Fibroblast of skin of left biceps (primary cell): ENCODE measurements around the gene MED15.
"Not testable (repeated sequence)": the region's sequence is repeated elsewhere in the genome, so short reads cannot be mapped to it uniquely, and the experiment has no call there.

Source experiments
- DNase-seq, 2 experiments: peaks; one replicate each; pipeline ENCODE4 v3.0.0-alpha.2; 2013; ENCODE audit warnings: low read depth in 2 of 2

MED15 gene

GRCh38 chr22:20531404-20532201 is 24.2 kb downstream of the MED15 start:
- DNase-seq = peak; percentile 30 to 36

GRCh38 chr22:20532256-20532993 is 25.0 kb downstream of the MED15 start:
- no peak for DNase-seq

DNA sequence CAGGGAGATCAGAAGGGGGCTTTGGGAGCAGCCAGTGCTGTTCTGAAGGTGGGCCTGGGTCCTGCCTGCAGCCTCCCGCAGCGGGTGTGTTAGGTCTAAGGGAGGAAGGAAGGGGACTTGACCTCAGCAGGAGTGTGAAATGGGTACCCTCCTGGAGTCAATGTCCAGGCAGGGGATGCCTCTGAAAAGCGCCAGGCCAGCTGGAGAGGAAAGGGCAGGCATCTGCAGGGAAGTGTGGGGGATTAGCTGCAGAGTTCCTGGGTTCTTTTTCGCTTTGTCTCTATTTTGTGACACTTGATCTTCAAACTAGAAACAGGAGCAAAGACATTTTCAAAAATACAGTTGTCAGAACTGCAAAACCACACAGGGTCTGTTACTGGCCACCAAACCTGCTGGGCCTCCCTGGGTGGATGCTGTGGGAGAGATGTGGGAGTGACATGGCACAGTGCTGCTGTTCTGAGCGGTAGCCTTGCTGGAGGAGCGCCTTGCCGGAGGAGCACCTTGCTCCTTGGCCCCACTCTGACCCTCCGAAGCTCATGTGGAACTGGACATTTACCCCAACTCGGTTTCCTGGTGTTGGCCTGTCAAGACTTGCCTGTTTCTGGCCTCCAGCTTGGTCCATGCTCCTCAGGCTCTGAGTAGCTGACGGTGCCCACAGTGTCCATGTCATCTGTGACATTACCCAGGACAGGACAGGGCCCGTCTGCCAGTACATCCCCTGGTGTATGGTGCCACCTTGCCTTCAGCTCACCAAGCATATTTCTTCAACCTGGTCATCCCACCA is 25.9 kb downstream of the MED15 start:
- no peak for DNase-seq

GRCh38 chr22:20533879-20534265 is 26.5 kb downstream of the MED15 start:
- DNase-seq = no peak

- DNase-seq = no peak
These were observed 29.3 kb downstream of the MED15 start for GRCh38 chr22:20536590-20537324.

DNA sequence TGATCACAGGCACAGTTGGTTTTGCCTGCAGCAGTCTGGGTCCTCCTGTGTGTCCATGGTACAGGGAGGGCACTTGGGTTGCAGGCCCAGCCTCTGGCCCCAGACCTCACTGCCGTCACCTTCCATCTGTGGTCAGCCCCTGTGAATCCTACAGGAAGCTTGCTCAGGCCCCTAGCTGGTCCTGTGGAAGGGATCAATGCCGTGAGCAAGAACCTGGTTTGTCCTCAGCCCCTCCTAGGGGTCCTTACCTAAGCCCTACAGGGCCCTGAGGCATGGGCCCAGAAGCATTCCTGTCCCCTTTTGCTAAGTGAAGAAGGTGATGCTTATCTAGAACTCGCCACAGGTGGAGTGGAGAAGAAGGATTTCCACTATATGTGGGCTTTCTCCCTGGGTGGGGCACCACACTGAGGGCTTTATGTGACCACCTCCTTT is 29.9 kb downstream of the MED15 start:
- no peak for DNase-seq

DNA sequence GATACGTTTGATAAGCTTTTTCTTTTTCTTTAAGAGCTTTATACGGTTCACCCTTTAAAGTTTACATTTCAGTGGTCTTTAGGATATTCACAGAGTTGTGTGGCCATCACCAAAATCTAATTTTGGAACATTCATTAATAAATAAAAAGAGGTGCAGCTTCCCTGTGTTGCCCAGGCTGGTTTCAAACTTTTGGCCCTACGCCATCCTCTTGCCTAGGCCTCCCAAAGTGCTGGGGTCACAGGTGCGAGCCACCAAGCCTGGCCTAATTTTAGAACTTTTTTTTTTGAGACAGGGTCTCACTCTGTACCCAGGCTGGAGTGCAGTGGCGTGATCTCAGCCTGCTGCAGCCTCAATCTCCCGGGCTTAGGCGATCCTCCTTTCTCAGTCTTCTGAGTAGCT is 30.6 kb downstream of the MED15 start:
- no peak for DNase-seq

DNA sequence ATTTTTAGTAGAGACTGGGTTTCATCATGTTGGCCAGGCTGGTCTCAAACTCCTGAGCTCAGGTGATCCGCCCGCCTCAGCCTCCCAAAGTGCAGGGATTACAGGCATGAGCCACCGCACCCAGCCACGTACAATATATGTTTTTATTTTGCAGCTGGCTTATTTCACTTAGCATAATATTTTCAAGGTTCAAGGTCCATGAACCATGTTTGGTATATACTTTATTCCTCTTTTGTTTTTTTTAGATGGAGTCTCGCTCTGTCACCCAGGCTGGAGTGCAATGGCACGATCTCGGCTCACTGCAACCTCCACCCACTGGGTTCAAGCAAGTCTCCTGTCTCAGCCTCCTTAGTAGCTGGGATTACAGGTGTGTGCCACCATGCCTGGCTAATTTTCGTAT is 31.5 kb downstream of the MED15 start:
- not testable (repeated sequence) for DNase-seq

DNA sequence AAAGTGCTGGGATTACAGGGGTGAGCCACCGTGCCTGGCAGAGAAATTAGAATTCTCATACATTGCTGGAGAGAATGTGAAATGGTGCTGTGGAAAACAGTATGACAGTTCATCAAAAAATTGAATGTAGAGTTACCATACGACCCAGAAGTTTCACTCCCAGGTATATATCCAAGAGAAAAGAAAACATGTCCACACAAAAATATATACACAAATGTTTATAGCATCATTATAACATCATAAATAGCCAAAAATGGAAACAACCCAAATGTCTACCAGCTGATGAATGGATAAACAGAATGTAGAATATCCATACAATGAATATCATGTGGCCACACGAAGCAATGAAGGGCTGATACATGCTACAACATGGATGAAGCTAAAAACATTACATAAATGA is 34.6 kb downstream of the MED15 start:
- DNase-seq = no peak

- DNase-seq = no peak
These were observed 35.3 kb downstream of the MED15 start for GRCh38 chr22:20542736-20543135.

DNA sequence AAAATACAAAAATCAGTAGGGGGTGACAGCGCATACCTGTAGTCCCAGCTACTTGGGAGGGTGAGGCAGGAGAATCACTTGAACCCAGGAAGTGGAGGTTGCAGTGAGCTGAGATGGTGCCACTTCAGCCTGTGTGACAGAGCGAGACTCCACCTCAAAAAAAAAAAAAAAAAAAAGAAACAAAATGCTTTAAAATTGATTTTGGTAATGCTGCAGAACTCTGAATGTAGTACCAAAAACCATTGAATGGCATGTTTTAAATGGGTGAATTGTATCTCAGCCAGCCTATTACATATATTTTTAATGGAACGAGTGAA is 37.9 kb downstream of the MED15 start:
- not testable (repeated sequence) for DNase-seq

GRCh38 chr22:20545681-20546521 is 38.5 kb downstream of the MED15 start:
- no peak for DNase-seq

DNA sequence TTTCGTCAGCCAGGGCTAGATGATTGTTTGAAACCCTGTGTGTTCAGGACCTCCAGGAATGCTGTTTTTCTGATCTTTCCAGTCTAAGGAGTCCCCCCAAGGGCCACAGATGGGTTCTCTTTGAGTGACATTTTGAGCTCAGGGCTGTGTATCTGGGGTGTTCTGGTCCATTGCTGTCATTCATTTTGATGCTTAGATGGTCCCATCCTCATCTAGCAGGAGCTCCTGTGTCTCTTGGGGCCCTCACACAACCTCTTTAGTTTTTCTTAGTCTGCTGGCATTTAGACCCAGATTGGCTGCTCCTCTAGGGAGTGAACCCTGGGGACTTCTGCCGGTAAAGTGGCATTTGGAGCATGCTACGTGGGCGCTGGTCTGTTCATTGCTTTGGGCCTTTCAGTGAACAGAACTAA is 39.1 kb downstream of the MED15 start:
- DNase-seq = no peak

- no peak for DNase-seq
These were observed 39.6 kb downstream of the MED15 start for GRCh38 chr22:20547029-20547428.

GRCh38 chr22:20548806-20549205 is 41.4 kb downstream of the MED15 start:
- DNase-seq = no peak

- no peak for DNase-seq
These were observed 41.9 kb downstream of the MED15 start for GRCh38 chr22:20549232-20549841.

GRCh38 chr22:20550057-20550817 is 42.8 kb downstream of the MED15 start:
- DNase-seq = no peak

DNA sequence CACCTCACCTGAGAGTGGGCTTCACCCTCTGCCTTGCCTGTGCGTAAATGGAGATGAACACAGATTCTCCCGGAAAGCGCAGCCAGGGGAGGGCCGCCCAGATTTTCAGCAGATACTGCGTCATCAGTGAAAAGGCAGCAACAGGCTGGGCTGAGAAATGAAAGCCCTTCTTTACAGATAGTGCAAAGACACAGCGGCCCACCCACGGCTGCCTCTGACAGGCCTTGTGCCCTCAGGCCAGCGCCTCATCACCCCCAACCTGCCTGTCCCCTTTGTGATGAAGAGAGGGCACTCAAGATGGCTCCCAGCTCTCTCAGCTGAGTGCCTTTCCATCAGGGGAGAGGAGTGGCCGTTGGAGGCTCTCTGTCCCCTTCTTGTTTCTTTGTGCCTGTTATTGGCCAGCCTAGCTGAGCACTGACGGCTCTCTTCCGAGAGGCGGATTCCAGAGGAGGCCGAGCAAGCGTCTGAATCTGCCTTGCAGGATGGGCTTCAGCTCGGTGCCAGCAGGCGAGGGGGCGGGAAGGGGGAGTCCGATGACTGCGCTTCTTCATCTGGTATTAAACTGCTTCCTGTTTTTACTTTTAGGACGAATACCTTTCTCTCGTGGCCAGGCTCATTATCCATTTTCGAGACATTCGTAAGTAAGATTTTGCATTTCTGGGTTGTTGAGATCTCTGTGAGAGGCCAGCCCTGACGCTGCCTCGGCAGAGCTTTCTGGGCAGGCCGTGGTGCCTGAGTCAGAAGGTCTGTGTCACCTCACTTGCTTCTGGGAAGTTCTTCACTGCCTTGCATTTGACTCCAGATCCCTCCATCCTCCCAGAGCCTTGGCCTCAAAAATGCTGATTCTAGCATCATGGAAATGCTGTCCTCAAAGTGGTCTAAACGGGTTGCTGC is 43.7 kb downstream of the MED15 start:
- no peak for DNase-seq
